Activated CD8-positive, alpha-beta T cell treated with anti-CD3 and anti-CD28 coated beads for 36 hours (primary cell): ENCODE data around the gene STAT2. TPM values are rescaled to one million over a fixed set of nuclear protein-coding genes. Genes with fewer than 3 reads are reported as not detected.
"Not testable (repeated sequence)": the region's sequence is repeated elsewhere in the genome, so short reads cannot be mapped to it uniquely, and the experiment has no call there.

Experiments
- ATAC-seq: fragments of 200-7000 bp; cut with Tn5 transposase; one replicate; pipeline ENCODE4 v1.10.0; 2021; ENCODE audit warnings: mild to moderate bottlenecking, moderate library complexity
- CTCF ChIA-PET: fragments of 350-600 bp; sonication (Branson Sonifier 250); formaldehyde crosslinking; loops from one replicate; lab custom pipeline; 2021; ENCODE audit warnings: antibody characterized with exemption; lab: Charles Lee
- POLR2A ChIA-PET: fragments of 350-600 bp; sonication (Branson Sonifier 250); formaldehyde crosslinking; loops from one replicate; lab custom pipeline; 2021; ENCODE audit warnings: antibody characterized with exemption; lab: Charles Lee
- DNase-seq: peaks from one replicate; pipeline ENCODE4 v3.0.0-alpha.2; 2020
- H3K27ac Mint-ChIP-seq: one replicate; pipeline ENCODE4 v1.8.0; 2021; ENCODE audit warnings: mild to moderate bottlenecking, mixed read lengths
- H3K27me3 Mint-ChIP-seq: one replicate; pipeline ENCODE4 v1.8.0; 2021; ENCODE audit warnings: mixed read lengths
- H3K36me3 Mint-ChIP-seq: one replicate; pipeline ENCODE4 v1.8.0; 2021; ENCODE audit warnings: low read depth, mixed read lengths
- H3K4me1 Mint-ChIP-seq: one replicate; pipeline ENCODE4 v1.8.0; 2021; ENCODE audit warnings: low read depth, mixed read lengths
- H3K4me3 Mint-ChIP-seq: one replicate; pipeline ENCODE4 v1.8.0; 2021; ENCODE audit warnings: mild to moderate bottlenecking, moderate library complexity, mixed read lengths
- H3K9me3 Mint-ChIP-seq: one replicate; pipeline ENCODE4 v1.8.0; 2021; ENCODE audit warnings: mixed read lengths
- intact Hi-C: fragments of 100-400 bp; cut with micrococcal nuclease; formaldehyde crosslinking; loops from one replicate; pipeline ENCODE4 v1.10.0; 2022
- total RNA-seq, 2 experiments: library from RNA; stranded (reverse); gene quantifications; one replicate each; pipeline ENCODE4 v1.2.3, GENCODE V29; 2021
- TF ChIP-seq, protein P1 (sequence below): fragments of 200-600 bp; IDR thresholded peaks from one replicate; pipeline ENCODE4 v1.8.0; 2022; ENCODE audit warnings: antibody characterized with exemption, mild to moderate bottlenecking

STAT2 gene
- total RNA-seq, 2 experiments from 2014 or later = 64.4 to 69.7 TPM

DNA sequence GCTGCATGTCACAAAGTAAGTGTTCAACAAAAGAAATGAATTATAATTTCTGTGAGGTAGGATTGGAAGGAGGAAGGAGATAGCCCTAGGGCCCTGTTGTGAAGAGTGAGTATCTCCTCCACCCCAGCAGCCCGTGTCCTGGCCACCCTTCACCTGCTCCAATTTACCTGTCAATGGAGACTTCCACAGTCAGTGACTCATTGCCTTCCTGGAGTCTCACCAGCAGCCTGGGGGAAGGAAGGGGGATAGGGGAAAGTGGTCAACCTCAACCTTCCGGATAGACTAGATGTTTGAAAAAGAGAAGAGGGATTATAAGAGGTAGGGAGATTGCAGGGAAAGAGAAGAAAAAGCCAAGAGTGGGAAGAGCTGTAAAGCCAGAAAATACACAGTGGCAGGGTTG, 9.2 kb downstream of the STAT2 start:
- DNase-seq = no peak
- no peaks in the 10 kb centered on the region for H3K27me3 Mint-ChIP-seq
- POLR2A ChIA-PET = interaction anchor here (1.1 to 9.5 kb wide), 5 partner anchors 10 to 113 kb away, joined by 3 to 63 read pairs (median 4); partner anchors contain the start of genes APOF, CNPY2, IL23A and STAT2
- TF ChIP-seq, protein P1, sequence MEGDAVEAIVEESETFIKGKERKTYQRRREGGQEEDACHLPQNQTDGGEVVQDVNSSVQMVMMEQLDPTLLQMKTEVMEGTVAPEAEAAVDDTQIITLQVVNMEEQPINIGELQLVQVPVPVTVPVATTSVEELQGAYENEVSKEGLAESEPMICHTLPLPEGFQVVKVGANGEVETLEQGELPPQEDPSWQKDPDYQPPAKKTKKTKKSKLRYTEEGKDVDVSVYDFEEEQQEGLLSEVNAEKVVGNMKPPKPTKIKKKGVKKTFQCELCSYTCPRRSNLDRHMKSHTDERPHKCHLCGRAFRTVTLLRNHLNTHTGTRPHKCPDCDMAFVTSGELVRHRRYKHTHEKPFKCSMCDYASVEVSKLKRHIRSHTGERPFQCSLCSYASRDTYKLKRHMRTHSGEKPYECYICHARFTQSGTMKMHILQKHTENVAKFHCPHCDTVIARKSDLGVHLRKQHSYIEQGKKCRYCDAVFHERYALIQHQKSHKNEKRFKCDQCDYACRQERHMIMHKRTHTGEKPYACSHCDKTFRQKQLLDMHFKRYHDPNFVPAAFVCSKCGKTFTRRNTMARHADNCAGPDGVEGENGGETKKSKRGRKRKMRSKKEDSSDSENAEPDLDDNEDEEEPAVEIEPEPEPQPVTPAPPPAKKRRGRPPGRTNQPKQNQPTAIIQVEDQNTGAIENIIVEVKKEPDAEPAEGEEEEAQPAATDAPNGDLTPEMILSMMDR = no peak
- no peaks in the 10 kb centered on the region for H3K9me3 Mint-ChIP-seq
- H3K4me1 Mint-ChIP-seq = no peaks in the 10 kb centered on the region
- ATAC-seq = no peak
- H3K27ac Mint-ChIP-seq = peak overlapping the region; percentile 4
- H3K36me3 Mint-ChIP-seq = peaks cover 36% of the 10 kb centered on the region
- CTCF ChIA-PET = interaction anchor here (1.0 to 3.8 kb wide), 4 partner anchors 8 to 113 kb away, joined by 3 to 17 read pairs (median 4); partner anchors contain the start of genes IL23A and STAT2
- H3K4me3 Mint-ChIP-seq = no peak overlapping the region
- intact Hi-C loops = no loop called here

DNA sequence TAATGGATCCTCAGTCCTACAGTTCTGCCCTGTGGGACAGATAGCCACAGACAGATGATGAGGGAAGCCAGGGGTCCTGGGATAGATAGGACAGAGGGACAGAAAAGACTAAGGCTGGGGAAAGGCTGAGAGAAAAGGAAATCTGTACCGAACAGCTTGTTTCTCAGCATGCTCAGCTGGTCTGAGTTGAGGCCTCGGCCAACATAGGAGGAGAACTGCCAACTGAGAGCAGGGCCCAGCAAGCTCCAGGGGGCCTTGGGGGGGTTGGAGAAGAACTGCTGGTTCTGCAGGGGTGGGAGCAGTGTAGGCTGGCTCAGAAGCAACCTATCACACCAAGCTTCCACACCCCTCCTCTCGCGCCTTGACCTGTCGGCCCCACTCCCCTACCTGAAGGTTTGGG, 11.1 kb downstream of the STAT2 start:
- ChIA-PET CTCF (interaction anchor here (0.9 to 3.8 kb wide), 4 partner anchors 10 to 115 kb away, joined by 3 to 17 read pairs (median 4); partner anchors contain the start of genes IL23A and STAT2), POLR2A (interaction anchor here (1.4 to 9.5 kb wide), 3 partner anchors 9 to 15 kb away, joined by 4 to 63 read pairs (median 42); partner anchors contain the start of genes APOF, IL23A, PAN2 and STAT2)
- intact Hi-C loops = no loop called here
- DNase-seq (no peak), ATAC-seq (no peak)
- Mint-ChIP-seq H3K4me1 (no peaks in the 10 kb centered on the region), H3K9me3 (no peaks in the 10 kb centered on the region), H3K36me3 (peaks cover 35% of the 10 kb centered on the region), H3K27me3 (no peaks in the 10 kb centered on the region), H3K4me3 (no peak overlapping the region), H3K27ac (no peak overlapping the region)
- TF ChIP-seq, protein P1 = no peak

DNA sequence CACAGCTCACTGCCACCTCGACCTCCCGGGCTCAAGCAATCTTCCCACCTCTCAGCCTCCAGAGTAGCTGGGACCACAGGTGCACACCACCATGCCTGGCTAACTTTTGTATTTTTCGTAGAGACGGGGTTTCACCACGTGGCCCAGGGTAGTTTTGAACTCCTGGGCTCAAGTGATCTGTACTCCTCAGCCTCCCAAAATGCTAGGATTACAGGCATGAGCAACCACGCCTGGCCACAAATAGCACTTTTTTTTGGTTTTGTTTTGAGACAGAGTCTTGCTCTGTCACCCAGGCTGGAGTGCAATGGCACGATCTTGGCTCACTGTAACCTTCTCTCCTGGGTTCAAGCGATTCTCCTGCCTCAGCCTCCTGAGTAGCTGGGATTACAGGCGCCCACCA, 12.7 kb downstream of the STAT2 start:
- H3K27me3 Mint-ChIP-seq, H3K9me3 Mint-ChIP-seq, H3K27ac Mint-ChIP-seq, H3K4me1 Mint-ChIP-seq, intact Hi-C loops, DNase-seq, ATAC-seq, H3K4me3 Mint-ChIP-seq: not testable (repeated sequence)
- POLR2A ChIA-PET = interaction anchor here (1.0 to 9.5 kb wide), 3 partner anchors 8 to 102 kb away, joined by 3 to 63 read pairs (median 42); partner anchors contain the start of genes APOF, IL23A, STAT2 and TIMELESS
- CTCF ChIA-PET = interaction anchor here (0.7 to 1.6 kb wide), 5 partner anchors 10 to 117 kb away, joined by 3 to 6 read pairs (median 4); partner anchors contain the start of gene CNPY2
- peaks cover 41% of the 10 kb centered on the region for H3K36me3 Mint-ChIP-seq

DNA sequence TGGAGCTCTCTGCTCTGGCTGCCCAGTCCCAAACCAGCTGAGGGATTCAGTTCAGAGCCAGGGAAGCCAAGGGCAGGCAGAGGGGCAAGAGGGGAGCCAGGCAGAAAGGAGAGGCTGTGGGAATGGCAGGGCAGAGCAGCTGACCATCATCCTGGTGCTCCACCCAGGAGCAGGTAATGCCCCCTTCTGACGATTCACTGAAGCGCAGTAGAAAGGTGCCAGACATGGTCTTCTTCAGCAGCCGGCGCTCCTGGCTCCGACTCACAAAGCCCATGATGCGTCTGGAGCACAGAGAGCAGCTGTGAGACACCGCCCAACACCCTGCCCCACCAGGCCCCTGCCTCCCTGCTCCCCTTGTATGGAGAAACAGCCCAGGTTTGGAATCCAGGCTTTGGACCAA, 13.2 kb downstream of the STAT2 start:
- ChIA-PET CTCF (interaction anchor here (0.7 to 1.6 kb wide), 5 partner anchors 9 to 117 kb away, joined by 3 to 6 read pairs (median 4); partner anchors contain the start of gene CNPY2), POLR2A (interaction anchor here (0.6 to 9.5 kb wide), 3 partner anchors 14 to 102 kb away, joined by 3 to 63 read pairs (median 3); partner anchors contain the start of genes APOF, STAT2 and TIMELESS)
- Mint-ChIP-seq H3K27me3 (no peaks in the 10 kb centered on the region), H3K9me3 (no peaks in the 10 kb centered on the region), H3K4me3 (no peak overlapping the region), H3K36me3 (peaks cover 43% of the 10 kb centered on the region), H3K27ac (no peak overlapping the region), H3K4me1 (no peaks in the 10 kb centered on the region)
- intact Hi-C loops = no loop called here
- peak; percentile 51 for DNase-seq
- peak; percentile 46 for ATAC-seq
- TF ChIP-seq, protein P1 = peak; percentile 58

DNA sequence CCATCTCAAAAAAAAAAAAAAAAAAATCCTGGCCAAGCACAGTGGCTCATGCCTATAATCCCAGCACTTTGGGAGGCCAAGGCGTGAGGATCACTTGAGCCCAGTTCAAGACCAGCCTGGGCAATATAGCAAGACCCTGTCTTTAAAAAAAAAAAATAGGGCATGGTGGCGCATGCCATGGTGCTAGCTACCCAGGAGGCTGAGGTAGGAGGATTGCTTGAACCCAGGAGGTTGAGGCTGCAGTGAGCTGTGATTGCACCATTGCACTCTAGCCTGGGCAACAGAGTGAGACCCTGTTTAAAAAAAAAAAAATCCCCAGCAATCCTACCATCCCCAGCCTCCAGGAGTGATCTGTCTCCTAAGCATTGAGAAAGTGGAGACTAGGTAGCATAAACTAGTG, 17.6 kb downstream of the STAT2 start:
- peaks cover 42% of the 10 kb centered on the region for H3K36me3 Mint-ChIP-seq
- ChIA-PET CTCF (interaction anchor here (0.9 to 1.5 kb wide), 2 partner anchors 16 to 121 kb away, joined by 3 to 6 read pairs; no protein-coding TSS in a partner anchor), POLR2A (interaction anchor here (1.1 to 5.6 kb wide), 3 partner anchors 8 to 75 kb away, joined by 3 to 42 read pairs (median 16); partner anchors contain the start of genes COQ10A and STAT2)
- H3K9me3 Mint-ChIP-seq, H3K27ac Mint-ChIP-seq, H3K4me3 Mint-ChIP-seq, DNase-seq, H3K27me3 Mint-ChIP-seq, intact Hi-C loops, ATAC-seq: not testable (repeated sequence)
- peaks cover 30% of the 10 kb centered on the region for H3K4me1 Mint-ChIP-seq
